Neural cell (in vitro differentiated cells): Measurements from ENCODE around the gene SSX2IP. TPM values are rescaled to one million over a fixed set of nuclear protein-coding genes. Genes with fewer than 3 reads are reported as not detected.

Experiments used
- H2AFZ ChIP-seq: fragments of 200-600, 300-800 bp; sonication (generic), shearing (Covaris generic); 2 replicates; pipeline ENCODE4 v1.6.0; 2014; ENCODE audit warnings: low read depth, mild to moderate bottlenecking, antibody characterized with exemption, low read length, moderate library complexity
- H3F3A ChIP-seq: fragments of 200-600 bp; shearing (Covaris generic); 2 replicates; pipeline ENCODE4 v1.6.1; 2016; ENCODE audit warnings: mild to moderate bottlenecking, moderate library complexity, mixed read lengths, antibody characterized with exemption, low read length; ENCODE audit not compliant: insufficient read depth, poor library complexity, severe bottlenecking
- H3K27ac ChIP-seq: fragments of 200-600, 300-800 bp; sonication (generic), shearing (Covaris generic); 2 replicates; pipeline ENCODE4 v1.5.1; 2014; ENCODE audit warnings: mild to moderate bottlenecking, low read length, moderate library complexity
- H3K27me3 ChIP-seq: fragments of 300-800, 200-600 bp; sonication (generic), shearing (Covaris generic); 2 replicates; pipeline ENCODE4 v1.6.0; 2014; ENCODE audit warnings: mild to moderate bottlenecking, low read depth, low read length, moderate library complexity; ENCODE audit not compliant: insufficient read depth
- H3K36me3 ChIP-seq: fragments of 300-800, 200-600 bp; sonication (generic), shearing (Covaris generic); 2 replicates; pipeline ENCODE4 v1.5.1; 2014; ENCODE audit warnings: mild to moderate bottlenecking, antibody characterized with exemption, low read length, moderate library complexity; ENCODE audit not compliant: insufficient read depth
- H3K4me2 ChIP-seq: fragments of 300-800, 200-600 bp; sonication (generic), shearing (Covaris generic); 2 replicates; pipeline ENCODE4 v1.6.0; 2014; ENCODE audit warnings: mild to moderate bottlenecking, low read length
- H3K4me3 ChIP-seq: fragments of 300-800, 200-600 bp; sonication (generic), shearing (Covaris generic); 2 replicates; pipeline ENCODE4 v1.5.1; 2014; ENCODE audit warnings: mild to moderate bottlenecking, low read length, moderate library complexity
- H3K79me2 ChIP-seq: fragments of 200-600 bp; shearing (Covaris generic); replicated peaks from 2 replicates; pipeline ENCODE4 v1.6.0; 2014; ENCODE audit warnings: mild to moderate bottlenecking, low read length, moderate library complexity; ENCODE audit not compliant: insufficient read depth
- H3K9ac ChIP-seq: fragments of 300-800, 200-600 bp; sonication (generic), shearing (Covaris generic); 2 replicates; pipeline ENCODE4 v1.6.1; 2016; ENCODE audit warnings: mild to moderate bottlenecking, low read length, mixed read lengths
- H3K9me2 ChIP-seq: fragments of 200-600 bp; shearing (Covaris generic); 2 replicates; pipeline ENCODE4 v1.6.1; 2016; ENCODE audit warnings: mild to moderate bottlenecking, low read length, mixed read lengths; ENCODE audit not compliant: insufficient read depth
- H3K9me3 ChIP-seq: fragments of 200-600, 300-800 bp; sonication (generic), shearing (Covaris generic); 2 replicates; pipeline ENCODE4 v1.6.1; 2016; ENCODE audit warnings: mild to moderate bottlenecking, mixed run types, low read length, moderate library complexity, mixed read lengths
- H4K20me1 ChIP-seq: fragments of 200-600 bp; shearing (Covaris generic); 2 replicates; pipeline ENCODE4 v1.6.1; 2016; ENCODE audit warnings: mild to moderate bottlenecking, mixed run types; ENCODE audit not compliant: insufficient read depth
- EP300 ChIP-seq: fragments of 450-650 bp; conservative IDR thresholded peaks from 2 replicates; pipeline ENCODE4 v1.6.1; 2014; ENCODE audit warnings: antibody characterized with exemption, mild to moderate bottlenecking, moderate library complexity; ENCODE audit not compliant: poor library complexity, severe bottlenecking
- EZH2 ChIP-seq: fragments of 200-600, 300-800 bp; shearing (Covaris generic), sonication (generic); IDR thresholded peaks from 2 replicates; pipeline ENCODE4 v1.6.1; 2014; ENCODE audit warnings: antibody characterized with exemption, low read length, borderline replicate concordance, mild to moderate bottlenecking; ENCODE audit not compliant: insufficient read depth, poor library complexity, severe bottlenecking
- MXI1 ChIP-seq: fragments of 450-650 bp; conservative IDR thresholded peaks from 2 replicates; pipeline ENCODE4 v1.6.1; 2014; ENCODE audit warnings: antibody characterized with exemption, mild to moderate bottlenecking; ENCODE audit not compliant: poor library complexity, severe bottlenecking
- POLR2AphosphoS5 ChIP-seq: IDR thresholded peaks from 2 replicates; pipeline ENCODE4 v1.6.1; 2012
- RAD21 ChIP-seq: fragments of 450-650 bp; conservative IDR thresholded peaks from 2 replicates; pipeline ENCODE4 v1.6.1; 2014; ENCODE audit warnings: antibody characterized with exemption, mild to moderate bottlenecking, moderate library complexity
- SMC3 ChIP-seq: fragments of 450-650 bp; conservative IDR thresholded peaks from 2 replicates; pipeline ENCODE4 v1.6.1; 2014; ENCODE audit warnings: antibody characterized with exemption, mild to moderate bottlenecking, moderate library complexity; ENCODE audit not compliant: poor library complexity
- TAF1 ChIP-seq: IDR thresholded peaks from 2 replicates; pipeline ENCODE4 v1.6.1; 2012; ENCODE audit warnings: low read depth
- polyA plus RNA-seq: library from polyadenylated mRNA; depleted of rRNA; stranded (reverse); fragments of >200 nt; gene quantifications from 2 replicates; pipeline ENCODE4 v1.2.3, GENCODE V29; 2014
- TF ChIP-seq, protein P1 (sequence below): IDR thresholded peaks from 2 replicates; pipeline ENCODE4 v1.6.1; 2012; ENCODE audit warnings: borderline replicate concordance
- TF ChIP-seq, protein P2 (sequence below): fragments of 450-650 bp; IDR thresholded peaks from 2 replicates; pipeline ENCODE4 v1.5.1; 2014; ENCODE audit warnings: antibody characterized with exemption, mild to moderate bottlenecking, moderate library complexity; ENCODE audit not compliant: poor library complexity, severe bottlenecking

Gene SSX2IP
- polyA plus RNA-seq, 1 donor from 2014 or later = 21.7 TPM

DNA sequence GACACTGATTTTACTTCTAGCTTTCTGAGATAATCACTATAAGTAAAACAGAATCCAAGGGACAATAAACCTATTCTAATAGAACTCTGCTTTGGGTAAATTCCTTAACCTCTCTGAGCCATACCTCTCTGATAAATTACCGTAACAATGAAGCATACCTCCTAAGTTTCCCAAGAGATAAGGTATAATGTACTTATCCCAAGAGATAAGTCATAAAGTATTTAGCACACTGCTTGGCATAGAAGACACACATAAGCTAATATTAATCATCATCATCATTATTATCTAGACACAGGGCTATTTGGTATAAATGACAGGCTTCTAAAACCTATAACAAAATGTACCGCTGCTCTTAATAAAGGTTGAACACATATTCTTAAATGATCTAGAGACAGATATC is 16.2 kb downstream of the SSX2IP start:
- Histone ChIP-seq H3K4me3 (no peak overlapping the region), H3K36me3 (no peaks in the 10 kb centered on the region), H3K9me3 (no peaks in the 10 kb centered on the region), H3K27me3 (no peaks in the 10 kb centered on the region), H4K20me1 (no peaks in the 10 kb centered on the region), H3K9ac (no peak overlapping the region), H3K27ac (no peak overlapping the region), H3F3A (no peaks in the 10 kb centered on the region), H2AFZ (no peak overlapping the region), H3K4me2 (no peak overlapping the region), H3K79me2 (peaks cover 14% of the 10 kb centered on the region), H3K9me2 (no peaks in the 10 kb centered on the region)
- TF ChIP-seq, protein P1, sequence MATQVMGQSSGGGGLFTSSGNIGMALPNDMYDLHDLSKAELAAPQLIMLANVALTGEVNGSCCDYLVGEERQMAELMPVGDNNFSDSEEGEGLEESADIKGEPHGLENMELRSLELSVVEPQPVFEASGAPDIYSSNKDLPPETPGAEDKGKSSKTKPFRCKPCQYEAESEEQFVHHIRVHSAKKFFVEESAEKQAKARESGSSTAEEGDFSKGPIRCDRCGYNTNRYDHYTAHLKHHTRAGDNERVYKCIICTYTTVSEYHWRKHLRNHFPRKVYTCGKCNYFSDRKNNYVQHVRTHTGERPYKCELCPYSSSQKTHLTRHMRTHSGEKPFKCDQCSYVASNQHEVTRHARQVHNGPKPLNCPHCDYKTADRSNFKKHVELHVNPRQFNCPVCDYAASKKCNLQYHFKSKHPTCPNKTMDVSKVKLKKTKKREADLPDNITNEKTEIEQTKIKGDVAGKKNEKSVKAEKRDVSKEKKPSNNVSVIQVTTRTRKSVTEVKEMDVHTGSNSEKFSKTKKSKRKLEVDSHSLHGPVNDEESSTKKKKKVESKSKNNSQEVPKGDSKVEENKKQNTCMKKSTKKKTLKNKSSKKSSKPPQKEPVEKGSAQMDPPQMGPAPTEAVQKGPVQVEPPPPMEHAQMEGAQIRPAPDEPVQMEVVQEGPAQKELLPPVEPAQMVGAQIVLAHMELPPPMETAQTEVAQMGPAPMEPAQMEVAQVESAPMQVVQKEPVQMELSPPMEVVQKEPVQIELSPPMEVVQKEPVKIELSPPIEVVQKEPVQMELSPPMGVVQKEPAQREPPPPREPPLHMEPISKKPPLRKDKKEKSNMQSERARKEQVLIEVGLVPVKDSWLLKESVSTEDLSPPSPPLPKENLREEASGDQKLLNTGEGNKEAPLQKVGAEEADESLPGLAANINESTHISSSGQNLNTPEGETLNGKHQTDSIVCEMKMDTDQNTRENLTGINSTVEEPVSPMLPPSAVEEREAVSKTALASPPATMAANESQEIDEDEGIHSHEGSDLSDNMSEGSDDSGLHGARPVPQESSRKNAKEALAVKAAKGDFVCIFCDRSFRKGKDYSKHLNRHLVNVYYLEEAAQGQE = no peak
- no peak for TF ChIP-seq SMC3

DNA sequence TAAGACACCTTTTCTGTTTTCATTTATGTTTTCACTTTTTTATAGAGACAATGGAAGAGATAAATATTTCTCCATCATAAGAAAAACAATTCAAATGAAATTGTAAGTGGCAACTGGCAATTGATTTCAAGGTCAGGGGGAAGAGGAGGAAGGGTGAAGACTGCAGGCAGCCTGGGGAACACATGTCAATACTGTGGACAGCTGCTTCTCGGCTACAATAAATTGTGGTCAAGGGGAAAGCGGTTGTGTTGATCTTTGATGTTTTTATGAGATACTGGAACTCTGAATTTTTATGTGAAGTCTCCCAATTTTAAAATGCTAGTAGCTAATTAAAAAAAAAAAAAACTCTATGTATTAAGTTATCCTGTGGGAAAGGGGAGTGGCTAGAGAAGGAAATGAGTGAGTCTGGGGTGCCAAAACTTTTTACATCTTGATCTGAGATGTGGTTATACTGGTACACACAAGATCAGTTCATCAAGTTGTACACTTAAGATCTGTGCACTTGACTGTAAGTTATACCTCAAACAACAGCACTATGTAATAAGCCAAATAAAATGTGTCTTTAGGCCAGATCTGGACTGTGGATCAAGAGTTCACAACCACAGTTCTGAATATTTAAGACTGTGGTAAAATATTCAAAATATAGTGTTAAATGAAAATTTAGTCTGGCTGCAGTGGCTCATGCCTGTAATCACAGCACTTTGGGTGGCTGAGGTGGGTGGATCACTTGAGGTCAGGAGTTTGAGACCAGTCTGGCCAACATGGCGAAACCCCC is 18.0 kb downstream of the SSX2IP start:
- Histone ChIP-seq H2AFZ (no peak overlapping the region), H3K36me3 (no peaks in the 10 kb centered on the region), H3F3A (no peaks in the 10 kb centered on the region), H3K4me3 (no peak overlapping the region), H3K9ac (no peak overlapping the region), H3K27ac (no peak overlapping the region), H3K27me3 (no peaks in the 10 kb centered on the region), H3K79me2 (peaks cover 14% of the 10 kb centered on the region), H3K4me2 (no peak overlapping the region), H3K9me3 (no peaks in the 10 kb centered on the region), H4K20me1 (no peaks in the 10 kb centered on the region), H3K9me2 (no peaks in the 10 kb centered on the region)
- TF ChIP-seq SMC3 (no peak), EZH2 (no peak), MXI1 (no peak), TAF1 (no peak), EP300 (no peak), POLR2AphosphoS5 (no peak), RAD21 (no peak)
- TF ChIP-seq, protein P1 = no peak
- TF ChIP-seq, protein P2, sequence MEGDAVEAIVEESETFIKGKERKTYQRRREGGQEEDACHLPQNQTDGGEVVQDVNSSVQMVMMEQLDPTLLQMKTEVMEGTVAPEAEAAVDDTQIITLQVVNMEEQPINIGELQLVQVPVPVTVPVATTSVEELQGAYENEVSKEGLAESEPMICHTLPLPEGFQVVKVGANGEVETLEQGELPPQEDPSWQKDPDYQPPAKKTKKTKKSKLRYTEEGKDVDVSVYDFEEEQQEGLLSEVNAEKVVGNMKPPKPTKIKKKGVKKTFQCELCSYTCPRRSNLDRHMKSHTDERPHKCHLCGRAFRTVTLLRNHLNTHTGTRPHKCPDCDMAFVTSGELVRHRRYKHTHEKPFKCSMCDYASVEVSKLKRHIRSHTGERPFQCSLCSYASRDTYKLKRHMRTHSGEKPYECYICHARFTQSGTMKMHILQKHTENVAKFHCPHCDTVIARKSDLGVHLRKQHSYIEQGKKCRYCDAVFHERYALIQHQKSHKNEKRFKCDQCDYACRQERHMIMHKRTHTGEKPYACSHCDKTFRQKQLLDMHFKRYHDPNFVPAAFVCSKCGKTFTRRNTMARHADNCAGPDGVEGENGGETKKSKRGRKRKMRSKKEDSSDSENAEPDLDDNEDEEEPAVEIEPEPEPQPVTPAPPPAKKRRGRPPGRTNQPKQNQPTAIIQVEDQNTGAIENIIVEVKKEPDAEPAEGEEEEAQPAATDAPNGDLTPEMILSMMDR = no peak
